ENCODE measurements around the gene SF3A1. TPM values are rescaled to one million over a fixed set of nuclear protein-coding genes. Genes with fewer than 3 reads are reported as not detected.

Gene SF3A1
- total RNA-seq, 1 experiment from 2014 or later = 182 TPM

- Mint-ChIP-seq H3K4me3 (ENCODE audit: unreplicated experiment) (no peak overlapping the region), H3K4me1 (ENCODE audit: low read depth, unreplicated experiment) (peaks cover 13% of the 10 kb centered on the region), H3K36me3 (ENCODE audit: insufficient read depth, unreplicated experiment) (peaks cover 19% of the 10 kb centered on the region), H3K27me3 (ENCODE audit: insufficient read depth, unreplicated experiment) (no peaks in the 10 kb centered on the region), H3K9me3 (ENCODE audit: unreplicated experiment) (no peaks in the 10 kb centered on the region), H3K27ac (ENCODE audit: unreplicated experiment) (no peak overlapping the region)
- Histone ChIP-seq H3K4me1 (peaks cover 16% of the 10 kb centered on the region), H3K27me3 (replicated peaks; ENCODE audit: control insufficient read depth, insufficient read depth, low read length) (no peaks in the 10 kb centered on the region), H3K36me3 (ENCODE audit: control insufficient read depth, insufficient read depth, low read length) (peaks cover 3% of the 10 kb centered on the region), H3K4me3 (ENCODE audit: low read depth, low read length) (no peak overlapping the region), H3K9me3 (no peaks in the 10 kb centered on the region)
- DNase-seq = no peak
- ChIA-PET POLR2A (no interaction called here), CTCF (no interaction called here)
- BruUV-seq (replicated peaks) = no TSS peak
- intact Hi-C loops (cut with micrococcal nuclease; ENCODE audit: unreplicated experiment) = no loop called here
- no peak for TF ChIP-seq CTCF (IDR thresholded peaks at IDR 0.05; ENCODE audit: insufficient read depth in 1 of 2, low read depth in 1 of 2, low read length in 1 of 2, severe bottlenecking in 1 of 2, unreplicated experiment in 1 of 2)
These were observed 61.1 kb downstream of the SF3A1 start for GRCh38 chr22:30295576-30295975.

GRCh38 chr22:30294830-30295229 lies 61.9 kb downstream of the SF3A1 start:
- CTCF ChIA-PET = no interaction called here
- no peaks in the 10 kb centered on the region for H3K9me3 ChIP-seq
- no TSS peak for BruUV-seq (replicated peaks)
- peaks cover 16% of the 10 kb centered on the region for H3K4me1 ChIP-seq
- no peaks in the 10 kb centered on the region for H3K27me3 ChIP-seq (replicated peaks; ENCODE audit: control insufficient read depth, insufficient read depth, low read length)
- H3K27ac Mint-ChIP-seq (ENCODE audit: unreplicated experiment) = no peak overlapping the region
- peaks cover 13% of the 10 kb centered on the region for H3K4me1 Mint-ChIP-seq (ENCODE audit: low read depth, unreplicated experiment)
- no peak for DNase-seq
- peaks cover 19% of the 10 kb centered on the region for H3K36me3 Mint-ChIP-seq (ENCODE audit: insufficient read depth, unreplicated experiment)
- H3K9me3 Mint-ChIP-seq (ENCODE audit: unreplicated experiment) = no peaks in the 10 kb centered on the region
- peaks cover 3% of the 10 kb centered on the region for H3K36me3 ChIP-seq (ENCODE audit: control insufficient read depth, insufficient read depth, low read length)
- no peak for TF ChIP-seq CTCF (IDR thresholded peaks at IDR 0.05; ENCODE audit: insufficient read depth in 1 of 2, low read depth in 1 of 2, low read length in 1 of 2, severe bottlenecking in 1 of 2, unreplicated experiment in 1 of 2)
- H3K4me3 ChIP-seq (ENCODE audit: low read depth, low read length) = no peak overlapping the region
- POLR2A ChIA-PET = no interaction called here
- intact Hi-C loops (cut with micrococcal nuclease; ENCODE audit: unreplicated experiment) = no loop called here
- H3K4me3 Mint-ChIP-seq (ENCODE audit: unreplicated experiment) = no peak overlapping the region
- H3K27me3 Mint-ChIP-seq (ENCODE audit: insufficient read depth, unreplicated experiment) = no peaks in the 10 kb centered on the region

GRCh38 chr22:30294066-30294465 lies 62.6 kb downstream of the SF3A1 start:
- POLR2A ChIA-PET = no interaction called here
- no peaks in the 10 kb centered on the region for H3K27me3 Mint-ChIP-seq (ENCODE audit: insufficient read depth, unreplicated experiment)
- peaks cover 3% of the 10 kb centered on the region for H3K36me3 ChIP-seq (ENCODE audit: control insufficient read depth, insufficient read depth, low read length)
- no TSS peak for BruUV-seq (replicated peaks)
- no peaks in the 10 kb centered on the region for H3K9me3 ChIP-seq
- no peaks in the 10 kb centered on the region for H3K9me3 Mint-ChIP-seq (ENCODE audit: unreplicated experiment)
- TF ChIP-seq CTCF (IDR thresholded peaks at IDR 0.05; ENCODE audit: insufficient read depth in 1 of 2, low read depth in 1 of 2, low read length in 1 of 2, severe bottlenecking in 1 of 2, unreplicated experiment in 1 of 2) = no peak
- H3K27ac Mint-ChIP-seq (ENCODE audit: unreplicated experiment) = no peak overlapping the region
- CTCF ChIA-PET = no interaction called here
- peaks cover 19% of the 10 kb centered on the region for H3K36me3 Mint-ChIP-seq (ENCODE audit: insufficient read depth, unreplicated experiment)
- no peak overlapping the region for H3K4me3 ChIP-seq (ENCODE audit: low read depth, low read length)
- no peak for DNase-seq
- no peak overlapping the region for H3K4me3 Mint-ChIP-seq (ENCODE audit: unreplicated experiment)
- peaks cover 12% of the 10 kb centered on the region for H3K4me1 Mint-ChIP-seq (ENCODE audit: low read depth, unreplicated experiment)
- peaks cover 14% of the 10 kb centered on the region for H3K4me1 ChIP-seq
- H3K27me3 ChIP-seq (replicated peaks; ENCODE audit: control insufficient read depth, insufficient read depth, low read length) = no peaks in the 10 kb centered on the region
- intact Hi-C loops (cut with micrococcal nuclease; ENCODE audit: unreplicated experiment) = no loop called here

All from Caco-2 (cell line).